ENCODE measurements around the gene KDM6A.
"Not testable (repeated sequence)": the region's sequence is repeated elsewhere in the genome, so short reads cannot be mapped to it uniquely, and the experiment has no call there.

KDM6A gene

GRCh38 chrX:44890247-44890646, 17.3 kb downstream of the KDM6A start:
- DNase-seq = no peak

GRCh38 chrX:44890687-44891086, 17.7 kb downstream of the KDM6A start:
- not testable (repeated sequence) for DNase-seq

GRCh38 chrX:44891642-44892041, 18.7 kb downstream of the KDM6A start:
- DNase-seq = no peak

- no peak for DNase-seq
Measured at GRCh38 chrX:44896876-44897186, 23.8 kb downstream of the KDM6A start.

GRCh38 chrX:44897539-44897938, 24.6 kb downstream of the KDM6A start:
- no peak for DNase-seq

GRCh38 chrX:44898411-44899221, 25.6 kb downstream of the KDM6A start:
- DNase-seq = no peak

GRCh38 chrX:44899946-44900345, 27.0 kb downstream of the KDM6A start:
- DNase-seq = no peak

GRCh38 chrX:44903107-44903506, 30.1 kb downstream of the KDM6A start:
- DNase-seq = no peak

GRCh38 chrX:44903830-44904530, 31.0 kb downstream of the KDM6A start:
- no peak for DNase-seq

GRCh38 chrX:44904542-44905115, 31.6 kb downstream of the KDM6A start:
- no peak for DNase-seq

GRCh38 chrX:44906041-44906440, 33.1 kb downstream of the KDM6A start:
- no peak for DNase-seq

- DNase-seq = no peak
Measured at GRCh38 chrX:44906542-44906941, 33.6 kb downstream of the KDM6A start.

GRCh38 chrX:44908153-44908552, 35.2 kb downstream of the KDM6A start:
- no peak for DNase-seq

- DNase-seq = no peak
Measured at GRCh38 chrX:44908827-44909226, 35.8 kb downstream of the KDM6A start.

- not testable (repeated sequence) for DNase-seq
Measured at GRCh38 chrX:44910508-44910907, 37.5 kb downstream of the KDM6A start.

GRCh38 chrX:44911074-44911600, 38.1 kb downstream of the KDM6A start:
- not testable (repeated sequence) for DNase-seq

GRCh38 chrX:44913656-44914531, 40.9 kb downstream of the KDM6A start:
- no peak for DNase-seq

GRCh38 chrX:44914532-44915198, 41.7 kb downstream of the KDM6A start:
- no peak for DNase-seq

GRCh38 chrX:44915361-44915868, 42.4 kb downstream of the KDM6A start:
- DNase-seq = no peak

- no peak for DNase-seq
Measured at GRCh38 chrX:44918722-44919121, 45.7 kb downstream of the KDM6A start.

- no peak for DNase-seq
Measured at GRCh38 chrX:44922980-44923379, 50.0 kb downstream of the KDM6A start.

- DNase-seq = no peak
Measured at GRCh38 chrX:44927398-44927797, 54.4 kb downstream of the KDM6A start.

Measured in NCI-H526 (cell line).